GM13976 (cell line): ENCODE measurements around the gene OR1M1.

Experiments used
- DNase-seq: peaks from one replicate; pipeline ENCODE4 v3.0.0; 2012; ENCODE audit warnings: low spot score
- CTCF ChIP-seq: IDR thresholded peaks from 2 replicates; pipeline ENCODE4 v1.5.1; 2012; ENCODE audit warnings: borderline replicate concordance, mild to moderate bottlenecking; ENCODE audit not compliant: insufficient read depth; ENCODE audit errors: extremely low read depth, missing control alignments, control extremely low read depth
- in situ Hi-C: fragments of 300-500 bp; cut with MboI; formaldehyde crosslinking; loops from one replicate; pipeline ENCODE4 v1.12.0; 2022; ENCODE audit warnings: low sequenced_read_pairs, mixed read lengths, inconsistent platforms; ENCODE audit not compliant: unreplicated experiment

The OR1M1 gene

GRCh38 chr19:9075064-9075949 is 11.6 kb upstream of the OR1M1 start:
- no peak for TF ChIP-seq CTCF
- in situ Hi-C loops = no loop called here
- no peak for DNase-seq

- no peak for DNase-seq
- no peak for TF ChIP-seq CTCF
- in situ Hi-C loops = no loop called here
These were observed 10.0 kb upstream of the OR1M1 start for GRCh38 chr19:9076901-9077300.

GRCh38 chr19:9078651-9079050 is 8.2 kb upstream of the OR1M1 start:
- no peak for DNase-seq
- no peak for TF ChIP-seq CTCF
- in situ Hi-C loops = no loop called here

- TF ChIP-seq CTCF = no peak
- in situ Hi-C loops = no loop called here
- DNase-seq = no peak
These were observed 20.5 kb downstream of the OR1M1 start, which contains the start of gene OR7G2 for GRCh38 chr19:9107375-9107774. OR7G2 (minus strand) TSS chr19:9107475; CDS start chr19:9103243, 4,232 bp downstream.

GRCh38 chr19:9109959-9110358 is 23.1 kb downstream of the OR1M1 start:
- in situ Hi-C loops = no loop called here

GRCh38 chr19:9115307-9115813 is 28.5 kb downstream of the OR1M1 start, which contains the start of gene OR7G1:
OR7G1 (minus strand) TSS chr19:9115763; CDS start chr19:9115763, 0 bp downstream.
- in situ Hi-C loops = no loop called here
- no peak for DNase-seq
- no peak for TF ChIP-seq CTCF

More at GRCh38 chr19:9109959-9110358, 23.1 kb downstream of the OR1M1 start:
- no peak for DNase-seq
- no peak for TF ChIP-seq CTCF
